ENCODE results near the gene DBN1.

GRCh38 chr5:177508837-177509236 is 35.4 kb upstream of the DBN1 start:
- TF ChIP-seq POLR2AphosphoS5 (IDR thresholded peaks at IDR 0.05), result no peak
- no peak for TF ChIP-seq CTCF (IDR thresholded peaks at IDR 0.05)
